ENCODE measurements around the gene TRIM66. TPM values are rescaled to one million over a fixed set of nuclear protein-coding genes. Genes with fewer than 3 reads are reported as not detected.

TRIM66 gene
- total RNA-seq, 2 experiments from 2014 or later, result 4.4 to 19.0 TPM

GRCh38 chr11:8593455-8593854, 89.0 kb downstream of the TRIM66 start:
- no peaks in the 10 kb centered on the region for H3K79me2 ChIP-seq (ENCODE audit: insufficient read depth, low read depth, low read length)
- BruUV-seq (replicated peaks), result no TSS peak
- no peak for DNase-seq (ENCODE audit: low spot score)
- CTCF ChIA-PET (ENCODE audit: unreplicated experiment), result no interaction called here
- H3K27ac ChIP-seq (ENCODE audit: low read depth, low read length, poor library complexity, severe bottlenecking), result no peak overlapping the region
- no peak overlapping the region for H2AFZ ChIP-seq (ENCODE audit: low read length)
- TF ChIP-seq EZH2phosphoT487 (IDR thresholded peaks at IDR 0.05; ENCODE audit: borderline replicate concordance, low read depth, low read length), result no peak
- no peak for TF ChIP-seq CTCF (conservative IDR thresholded peaks at IDR 0.05; ENCODE audit: low read length)
- intact Hi-C loops (cut with micrococcal nuclease; ENCODE audit: unreplicated experiment), result no loop called here
- no peaks in the 10 kb centered on the region for H4K20me1 ChIP-seq (ENCODE audit: insufficient read depth, low read length)
- no peaks in the 10 kb centered on the region for H3K4me1 ChIP-seq (ENCODE audit: insufficient read depth, low read length, poor library complexity, severe bottlenecking)
- H3K4me3 ChIP-seq (ENCODE audit: low read depth, low read length, poor library complexity, severe bottlenecking), result no peak overlapping the region
- H3K9me3 ChIP-seq (ENCODE audit: low read length), result no peaks in the 10 kb centered on the region
- H3K36me3 ChIP-seq (ENCODE audit: insufficient read depth, low read length), result no peaks in the 10 kb centered on the region
- POLR2A ChIA-PET, result no interaction called here
- H3K9me2 ChIP-seq (ENCODE audit: insufficient read depth, low read length), result no peaks in the 10 kb centered on the region
- peak overlapping the region; percentile 12; the same call in 1 of the 2 replicates for H3K4me2 ChIP-seq (ENCODE audit: low read length)

GRCh38 chr11:8587915-8588314, 94.5 kb downstream of the TRIM66 start:
- H3K9me3 ChIP-seq (ENCODE audit: low read length), result no peaks in the 10 kb centered on the region
- no TSS peak for BruUV-seq (replicated peaks)
- no peak overlapping the region for H3K4me2 ChIP-seq (ENCODE audit: low read length)
- H3K4me1 ChIP-seq (ENCODE audit: insufficient read depth, low read length, poor library complexity, severe bottlenecking), result no peaks in the 10 kb centered on the region
- H3K9me2 ChIP-seq (ENCODE audit: insufficient read depth, low read length), result no peaks in the 10 kb centered on the region
- H3K79me2 ChIP-seq (ENCODE audit: insufficient read depth, low read depth, low read length), result no peaks in the 10 kb centered on the region
- intact Hi-C loops (cut with micrococcal nuclease; ENCODE audit: unreplicated experiment), result no loop called here
- no peak for DNase-seq (ENCODE audit: low spot score)
- no peak overlapping the region for H2AFZ ChIP-seq (ENCODE audit: low read length)
- CTCF ChIA-PET (ENCODE audit: unreplicated experiment), result no interaction called here
- no peak overlapping the region for H3K4me3 ChIP-seq (ENCODE audit: low read depth, low read length, poor library complexity, severe bottlenecking)
- POLR2A ChIA-PET, result interaction anchor here (0.5 kb wide), 1 partner anchor 1669 kb away, joined by 3 read pairs; no protein-coding TSS in a partner anchor
- TF ChIP-seq CTCF (conservative IDR thresholded peaks at IDR 0.05; ENCODE audit: low read length) (no peak), EZH2phosphoT487 (IDR thresholded peaks at IDR 0.05; ENCODE audit: borderline replicate concordance, low read depth, low read length) (no peak)
- no peaks in the 10 kb centered on the region for H4K20me1 ChIP-seq (ENCODE audit: insufficient read depth, low read length)
- H3K36me3 ChIP-seq (ENCODE audit: insufficient read depth, low read length), result no peaks in the 10 kb centered on the region
- no peak overlapping the region for H3K27ac ChIP-seq (ENCODE audit: low read depth, low read length, poor library complexity, severe bottlenecking)

DNA sequence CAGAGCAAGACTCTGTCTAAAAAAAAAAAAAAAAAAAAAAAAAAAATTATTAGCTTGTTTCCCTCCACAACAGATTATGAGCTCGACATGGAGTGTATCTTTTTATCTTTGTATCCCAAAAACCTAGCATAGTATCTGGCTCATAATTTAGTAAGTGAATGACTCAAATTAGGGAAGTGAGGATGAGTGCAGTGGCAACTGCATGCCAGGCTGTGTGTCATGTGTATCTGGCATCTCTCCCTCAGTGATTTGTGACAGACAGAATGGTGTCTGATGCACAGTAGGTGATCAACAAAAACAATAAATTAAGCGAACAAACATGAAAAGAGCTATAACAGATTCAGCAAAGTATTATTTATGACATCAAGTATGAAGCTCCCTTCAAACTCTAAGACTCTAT, 95.7 kb downstream of the TRIM66 start:
- no peak for TF ChIP-seq EZH2phosphoT487 (IDR thresholded peaks at IDR 0.05; ENCODE audit: borderline replicate concordance, low read depth, low read length)
- TF ChIP-seq CTCF (conservative IDR thresholded peaks at IDR 0.05; ENCODE audit: low read length), result no peak

More for the DNA sequence above, 95.7 kb downstream of the TRIM66 start:
- intact Hi-C loops (cut with micrococcal nuclease; ENCODE audit: unreplicated experiment), result no loop called here
- H3K9me3 ChIP-seq (ENCODE audit: low read length), result no peaks in the 10 kb centered on the region
- POLR2A ChIA-PET, result interaction anchor here (0.6 to 0.7 kb wide), 2 partner anchors 10 to 36 kb away, joined by 3 to 13 read pairs; no protein-coding TSS in a partner anchor
- no peak overlapping the region for H3K4me2 ChIP-seq (ENCODE audit: low read length)
- no TSS peak for BruUV-seq (replicated peaks)
- H3K79me2 ChIP-seq (ENCODE audit: insufficient read depth, low read depth, low read length), result no peaks in the 10 kb centered on the region
- no peaks in the 10 kb centered on the region for H3K4me1 ChIP-seq (ENCODE audit: insufficient read depth, low read length, poor library complexity, severe bottlenecking)
- no peak overlapping the region for H3K27ac ChIP-seq (ENCODE audit: low read depth, low read length, poor library complexity, severe bottlenecking)
- H3K9me2 ChIP-seq (ENCODE audit: insufficient read depth, low read length), result no peaks in the 10 kb centered on the region
- DNase-seq (ENCODE audit: low spot score), result no peak
- no peak overlapping the region for H2AFZ ChIP-seq (ENCODE audit: low read length)
- no peaks in the 10 kb centered on the region for H4K20me1 ChIP-seq (ENCODE audit: insufficient read depth, low read length)
- no peaks in the 10 kb centered on the region for H3K36me3 ChIP-seq (ENCODE audit: insufficient read depth, low read length)
- H3K4me3 ChIP-seq (ENCODE audit: low read depth, low read length, poor library complexity, severe bottlenecking), result no peak overlapping the region
- CTCF ChIA-PET (ENCODE audit: unreplicated experiment), result no interaction called here
